CMK (cell line): ENCODE measurements around the gene ANO8.
"Not testable (repeated sequence)": the region's sequence is repeated elsewhere in the genome, so short reads cannot be mapped to it uniquely, and the experiment has no call there.

Experiments
- DNase-seq: peaks from one replicate; pipeline ENCODE4 v3.0.0-alpha.2; 2010; ENCODE audit warnings: low read depth

Gene ANO8, protein sequence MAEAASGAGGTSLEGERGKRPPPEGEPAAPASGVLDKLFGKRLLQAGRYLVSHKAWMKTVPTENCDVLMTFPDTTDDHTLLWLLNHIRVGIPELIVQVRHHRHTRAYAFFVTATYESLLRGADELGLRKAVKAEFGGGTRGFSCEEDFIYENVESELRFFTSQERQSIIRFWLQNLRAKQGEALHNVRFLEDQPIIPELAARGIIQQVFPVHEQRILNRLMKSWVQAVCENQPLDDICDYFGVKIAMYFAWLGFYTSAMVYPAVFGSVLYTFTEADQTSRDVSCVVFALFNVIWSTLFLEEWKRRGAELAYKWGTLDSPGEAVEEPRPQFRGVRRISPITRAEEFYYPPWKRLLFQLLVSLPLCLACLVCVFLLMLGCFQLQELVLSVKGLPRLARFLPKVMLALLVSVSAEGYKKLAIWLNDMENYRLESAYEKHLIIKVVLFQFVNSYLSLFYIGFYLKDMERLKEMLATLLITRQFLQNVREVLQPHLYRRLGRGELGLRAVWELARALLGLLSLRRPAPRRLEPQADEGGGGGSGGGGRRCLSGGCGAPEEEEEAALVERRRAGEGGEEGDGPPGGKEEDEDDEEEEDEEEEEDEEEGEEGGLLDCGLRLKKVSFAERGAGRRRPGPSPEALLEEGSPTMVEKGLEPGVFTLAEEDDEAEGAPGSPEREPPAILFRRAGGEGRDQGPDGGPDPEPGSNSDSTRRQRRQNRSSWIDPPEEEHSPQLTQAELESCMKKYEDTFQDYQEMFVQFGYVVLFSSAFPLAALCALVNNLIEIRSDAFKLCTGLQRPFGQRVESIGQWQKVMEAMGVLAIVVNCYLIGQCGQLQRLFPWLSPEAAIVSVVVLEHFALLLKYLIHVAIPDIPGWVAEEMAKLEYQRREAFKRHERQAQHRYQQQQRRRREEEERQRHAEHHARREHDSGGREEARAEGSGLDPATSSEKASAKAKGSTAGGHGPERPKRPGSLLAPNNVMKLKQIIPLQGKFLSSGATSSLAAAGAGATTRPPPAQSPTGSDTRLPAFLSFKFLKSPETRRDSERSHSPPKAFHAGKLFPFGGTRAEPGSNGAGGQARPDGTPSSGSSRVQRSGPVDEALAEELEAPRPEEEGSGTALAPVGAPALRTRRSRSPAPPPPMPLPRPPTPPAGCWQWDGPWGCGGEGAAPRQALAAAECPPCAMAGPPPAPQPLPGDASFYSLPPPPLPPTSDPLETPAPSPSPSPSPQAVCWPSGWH

DNA sequence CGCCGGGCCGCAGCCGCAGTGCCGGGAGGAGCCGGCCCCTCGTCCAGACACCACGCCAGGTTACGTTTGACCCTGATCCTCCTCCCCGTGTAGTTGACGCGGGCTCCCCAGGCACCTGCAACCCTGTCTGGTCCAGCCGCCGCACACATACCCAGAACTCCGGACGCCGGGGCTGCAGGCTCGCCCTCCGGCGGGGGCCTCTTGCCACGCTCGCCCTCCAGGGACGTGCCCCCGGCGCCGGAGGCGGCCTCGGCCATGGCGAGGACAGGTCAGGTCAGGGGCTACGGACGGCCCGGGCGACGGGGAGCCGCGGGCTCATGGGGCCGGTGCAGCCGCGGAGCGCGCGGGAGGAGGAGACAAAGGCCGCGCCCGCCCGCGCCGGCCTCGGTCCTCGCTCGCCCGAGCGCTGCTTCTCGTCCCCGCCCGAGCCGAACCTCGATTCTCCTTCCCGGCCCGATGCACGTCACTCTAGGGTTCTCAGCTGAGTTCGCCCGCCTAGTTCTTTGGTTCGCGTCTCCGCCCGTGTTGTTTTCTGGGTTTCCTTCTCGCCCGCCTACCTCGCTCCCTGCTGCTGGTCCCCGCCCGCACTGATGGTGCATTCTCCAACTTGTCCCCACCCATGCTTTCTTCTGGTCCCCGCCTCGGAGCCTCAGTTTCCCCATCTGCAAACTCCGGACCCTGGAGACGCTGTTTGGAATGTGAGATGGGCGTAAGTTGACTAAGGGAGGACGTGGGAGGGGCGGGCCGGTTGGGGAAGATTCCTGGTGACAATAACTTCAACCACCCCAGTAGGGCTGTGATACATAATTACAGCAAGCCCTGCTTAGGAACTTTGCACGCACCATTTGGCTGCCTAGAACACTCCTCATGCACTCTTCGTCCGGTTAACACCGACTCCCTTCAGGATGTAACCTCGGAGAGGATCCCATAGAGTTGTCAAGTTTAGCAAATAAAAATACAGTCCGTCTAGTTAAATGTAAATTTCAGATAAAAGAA, at the start of gene ANO8:
Gene ANO8 (minus strand): TSS at position 442 of the 996 bp plus-strand sequence. CDS start 185 bp downstream, at position 257.
- DNase-seq = peak; percentile 87

GRCh38 chr19:17380426-17381138, 45.9 kb upstream of the ANO8 start:
- no peak for DNase-seq

DNA sequence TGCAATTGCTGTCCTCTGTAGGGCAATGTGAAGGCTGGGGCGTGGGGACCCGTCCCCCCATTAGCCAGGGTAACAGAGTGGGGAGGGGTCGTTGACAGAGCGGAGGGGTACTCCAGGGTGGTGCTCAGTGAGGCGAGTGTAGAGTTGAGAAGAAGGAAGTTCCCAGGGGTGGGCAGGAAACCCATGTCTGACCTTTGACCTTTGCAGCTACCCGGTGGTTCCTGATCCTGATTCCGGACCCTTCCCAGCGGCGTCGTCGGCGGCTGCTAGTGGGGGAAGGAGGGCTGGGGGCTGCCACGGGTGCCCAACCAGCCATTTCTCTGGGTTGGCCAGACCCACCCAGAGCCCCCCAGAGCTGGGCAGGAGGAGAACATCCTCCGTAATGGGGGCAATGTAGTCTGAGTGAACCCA, 44.6 kb upstream of the ANO8 start:
- DNase-seq = peak; percentile 66

- DNase-seq = no peak
Observed at GRCh38 chr19:17378271-17378670, 43.6 kb upstream of the ANO8 start.

GRCh38 chr19:17376935-17377600, 42.4 kb upstream of the ANO8 start, which contains the start of gene PLVAP:
Gene PLVAP, minus strand, starts transcription at chr19:17377342. Its CDS starts 54 bp downstream, at chr19:17377288.
- no peak for DNase-seq

GRCh38 chr19:17370026-17370587, 35.5 kb upstream of the ANO8 start:
- no peak for DNase-seq

DNA sequence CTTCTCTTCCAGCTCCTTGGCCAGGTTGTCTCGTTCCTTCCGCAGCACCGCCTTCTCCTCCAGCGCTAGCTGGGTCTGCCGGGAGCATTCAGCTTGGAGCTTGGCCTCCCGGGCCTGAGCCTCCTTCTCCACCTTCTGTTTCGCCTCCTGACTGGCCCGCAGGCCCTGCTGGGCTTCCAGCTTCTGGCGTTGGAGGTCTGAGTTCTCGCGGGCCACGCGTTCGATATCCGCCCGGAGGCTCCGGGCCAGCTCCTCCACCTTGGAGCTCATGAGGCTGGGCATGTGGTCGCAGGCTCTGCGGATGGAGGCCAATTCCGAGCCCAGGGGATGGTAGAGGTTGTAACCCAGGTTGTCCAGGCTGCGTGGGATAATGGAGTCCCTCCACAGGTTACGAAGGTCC, 30.7 kb upstream of the ANO8 start:
- no peak for DNase-seq

GRCh38 chr19:17363852-17364605, 29.4 kb upstream of the ANO8 start:
- not testable (repeated sequence) for DNase-seq

- no peak for DNase-seq
Observed at GRCh38 chr19:17359905-17360800, 25.5 kb upstream of the ANO8 start.

DNA sequence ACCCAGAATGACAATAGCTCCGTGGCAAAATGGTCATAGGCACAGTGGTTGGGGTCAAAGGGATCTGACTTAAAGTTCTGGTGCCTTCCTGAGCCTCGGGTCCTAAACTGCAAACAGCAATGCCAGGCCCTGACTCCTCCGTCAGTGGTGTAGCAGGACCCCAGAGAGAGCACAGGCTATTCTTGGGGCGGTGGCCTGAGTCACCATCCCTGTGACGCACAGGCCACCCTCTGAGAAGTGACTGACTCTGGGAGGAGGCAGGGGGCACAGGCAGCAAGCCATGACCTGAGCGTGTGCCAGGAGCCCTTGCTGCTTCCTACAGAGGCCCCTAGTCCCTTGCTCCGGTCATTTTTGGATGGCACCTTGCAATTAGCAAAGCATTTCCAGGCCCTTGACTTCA, 23.7 kb upstream of the ANO8 start:
- no peak for DNase-seq

DNA sequence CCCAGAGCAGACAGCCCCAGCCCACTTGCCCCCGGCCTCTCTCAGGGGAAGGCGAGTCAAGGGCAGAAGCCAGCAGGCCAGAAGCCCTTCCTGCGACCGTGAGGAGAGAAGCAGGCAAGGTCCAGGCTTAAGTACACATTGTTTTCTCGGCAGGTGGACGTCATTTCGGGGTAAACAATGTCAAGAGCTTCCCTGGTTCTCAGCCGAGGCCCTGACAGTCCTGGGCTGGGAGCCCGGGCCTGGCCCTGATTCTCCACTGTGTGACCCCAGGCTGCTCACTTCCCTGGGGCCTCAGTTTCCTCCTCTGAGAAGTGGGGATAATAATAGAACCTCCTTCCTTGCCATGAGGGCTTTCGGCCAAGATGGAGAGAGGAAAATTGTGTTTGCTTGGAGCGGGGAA, 23.1 kb upstream of the ANO8 start:
- DNase-seq = no peak

GRCh38 chr19:17357078-17357666, 22.5 kb upstream of the ANO8 start:
- no peak for DNase-seq

- no peak for DNase-seq
Observed at GRCh38 chr19:17353386-17353785, 18.7 kb upstream of the ANO8 start.

- peak; percentile 76 for DNase-seq
Observed at GRCh38 chr19:17352608-17353280, 18.1 kb upstream of the ANO8 start.

- no peak for DNase-seq
Observed at GRCh38 chr19:17351815-17352435, 17.3 kb upstream of the ANO8 start.

DNA sequence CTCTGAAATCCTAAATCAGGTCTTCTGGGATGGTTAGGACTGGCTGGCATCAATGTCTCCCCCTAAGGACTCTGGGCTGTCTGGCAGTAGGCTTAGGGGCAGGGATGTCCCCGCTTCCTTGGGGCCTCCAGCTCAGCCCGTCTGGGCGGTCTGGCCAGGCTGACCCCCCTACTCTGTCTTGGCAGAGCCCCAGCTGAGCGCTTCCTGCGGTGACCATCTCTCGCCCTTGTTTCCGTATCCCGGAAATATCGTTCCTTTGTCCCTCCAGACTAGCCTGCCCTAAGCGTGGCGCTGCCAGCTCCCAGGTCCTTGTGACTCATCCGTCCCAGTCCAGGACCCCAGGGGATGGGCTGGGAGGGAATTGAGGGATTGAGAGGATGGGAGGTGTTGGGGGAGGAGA, 14.0 kb upstream of the ANO8 start:
- DNase-seq = no peak
